ENCODE measurements around the gene NGLY1.

Gene NGLY1

DNA sequence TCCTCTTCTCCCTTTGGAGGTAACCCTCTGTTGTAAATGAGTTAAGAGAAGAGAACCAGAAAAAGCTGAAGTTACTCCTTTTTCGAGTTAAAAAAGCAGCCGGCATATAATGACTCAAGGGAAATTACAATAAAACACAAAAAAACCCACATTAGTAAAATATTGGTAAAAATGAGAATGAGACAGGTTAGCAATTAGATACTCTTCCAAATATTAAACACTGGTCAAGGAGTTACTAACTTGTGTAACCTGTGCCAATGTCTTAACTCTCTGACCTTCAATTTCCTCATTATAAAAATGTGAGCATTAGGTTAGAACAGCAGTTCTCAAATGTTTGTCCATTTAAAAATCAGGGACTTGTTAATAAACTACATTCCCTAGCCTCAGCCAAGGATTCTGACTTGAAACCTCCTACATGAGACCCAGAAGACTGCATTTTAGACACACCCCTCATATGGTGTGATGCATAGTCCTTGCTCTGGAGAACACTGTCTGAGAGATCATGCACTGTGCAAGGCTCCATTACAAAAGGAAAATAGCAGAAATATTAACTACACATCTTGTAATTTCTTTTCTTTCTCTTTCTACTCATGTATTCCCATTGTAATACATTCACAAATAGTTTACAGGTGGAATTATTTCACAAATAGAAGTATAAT, 75.8 kb downstream of the NGLY1 start:
- no peak for FAIRE-seq

- no peak for FAIRE-seq
These were observed 77.0 kb downstream of the NGLY1 start for GRCh38 chr3:25706213-25706612.

DNA sequence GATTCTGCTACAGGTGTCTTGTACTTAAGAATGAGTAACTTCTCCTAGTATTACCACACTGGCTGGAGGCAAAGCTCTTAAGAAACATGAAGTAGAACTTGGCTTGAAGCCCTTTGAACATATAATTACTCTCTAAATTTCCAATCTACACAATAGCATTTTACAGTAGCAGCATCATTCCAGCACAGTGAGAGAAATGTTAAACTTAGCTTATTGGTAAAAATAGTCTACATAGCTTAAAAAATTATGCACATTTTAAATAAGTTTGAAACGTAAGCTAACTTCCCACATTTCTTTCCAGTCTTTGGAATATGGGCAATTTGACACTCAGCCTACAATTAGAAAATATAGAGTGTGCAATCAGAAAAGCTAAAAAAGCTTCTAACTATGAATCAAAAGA, 85.7 kb downstream of the NGLY1 start:
- FAIRE-seq: no peak

DNA sequence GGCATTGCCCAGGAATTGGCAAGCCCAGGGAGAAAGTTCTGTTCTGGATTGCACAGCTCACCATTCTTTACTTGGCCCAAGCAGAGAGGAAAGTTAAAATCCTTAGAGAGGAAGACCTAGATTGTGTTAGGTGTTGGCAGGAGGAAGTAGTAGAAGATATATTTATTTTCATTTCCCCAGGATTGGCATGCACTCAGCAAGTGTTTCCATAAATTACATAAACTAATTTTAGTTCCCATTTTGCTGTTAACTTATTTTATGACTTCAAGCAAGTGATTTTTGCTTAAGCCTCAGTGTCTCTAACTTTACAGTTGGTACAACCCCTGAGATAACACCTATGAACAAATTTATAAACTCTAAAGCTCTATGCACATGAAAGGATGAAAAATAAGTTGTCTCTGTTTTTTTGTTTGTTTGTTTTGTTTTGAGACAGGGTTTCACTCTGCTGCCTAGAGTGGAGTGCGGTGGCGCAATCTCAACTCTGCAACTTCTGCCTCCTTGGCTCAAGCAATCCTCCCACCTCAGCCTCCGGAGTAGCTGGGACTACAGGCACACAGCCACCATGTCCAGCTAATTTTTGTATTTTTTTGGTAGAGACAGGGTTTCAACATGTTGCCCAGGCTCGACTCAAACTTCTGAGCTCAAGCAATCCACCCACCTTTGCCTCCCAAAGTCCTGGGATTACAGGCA, 87.4 kb downstream of the NGLY1 start:
- FAIRE-seq: no peak

- no peak for FAIRE-seq
These were observed 90.0 kb downstream of the NGLY1 start for GRCh38 chr3:25693238-25693637.

GRCh38 chr3:25692341-25692740, 90.9 kb downstream of the NGLY1 start:
- no peak for FAIRE-seq

DNA sequence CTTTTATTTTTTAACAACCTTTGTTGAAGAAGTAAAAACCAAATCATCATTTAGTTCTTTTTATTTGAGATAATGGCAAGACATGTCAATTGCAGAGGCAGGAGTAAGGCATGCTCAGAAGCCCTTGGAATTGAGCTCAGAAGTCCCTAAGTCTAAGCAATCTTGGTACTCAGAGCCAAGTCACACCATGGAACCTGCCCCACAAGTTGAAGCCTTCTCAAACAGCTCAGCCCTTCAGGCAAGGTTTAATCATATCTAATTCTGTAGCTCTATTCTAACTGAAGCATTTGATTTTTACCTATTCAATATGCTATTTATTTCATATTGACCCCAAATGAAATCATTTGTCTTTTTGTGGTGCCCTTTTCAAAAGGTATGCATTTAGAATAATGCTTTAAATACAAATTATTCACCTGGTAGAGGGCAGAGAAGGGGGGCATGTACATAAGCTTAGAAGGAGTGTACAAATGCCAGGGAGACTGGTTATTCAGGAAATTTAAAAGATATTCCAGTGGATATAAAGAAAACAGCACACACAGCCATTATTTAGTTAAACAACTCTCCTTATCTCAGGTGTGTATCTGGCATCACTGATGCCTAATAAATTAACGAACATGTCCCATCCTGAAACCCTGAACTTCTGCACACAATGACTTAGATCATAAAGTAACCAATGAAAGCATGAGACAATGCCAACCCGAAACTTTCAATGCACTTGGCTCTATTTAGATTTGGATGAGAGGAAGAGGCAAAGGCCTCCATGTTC, 92.3 kb downstream of the NGLY1 start:
- no peak for FAIRE-seq

- FAIRE-seq: no peak
These were observed 94.0 kb downstream of the NGLY1 start for GRCh38 chr3:25689226-25689625.

GRCh38 chr3:25687742-25688141, 95.5 kb downstream of the NGLY1 start:
- no peak for FAIRE-seq

DNA sequence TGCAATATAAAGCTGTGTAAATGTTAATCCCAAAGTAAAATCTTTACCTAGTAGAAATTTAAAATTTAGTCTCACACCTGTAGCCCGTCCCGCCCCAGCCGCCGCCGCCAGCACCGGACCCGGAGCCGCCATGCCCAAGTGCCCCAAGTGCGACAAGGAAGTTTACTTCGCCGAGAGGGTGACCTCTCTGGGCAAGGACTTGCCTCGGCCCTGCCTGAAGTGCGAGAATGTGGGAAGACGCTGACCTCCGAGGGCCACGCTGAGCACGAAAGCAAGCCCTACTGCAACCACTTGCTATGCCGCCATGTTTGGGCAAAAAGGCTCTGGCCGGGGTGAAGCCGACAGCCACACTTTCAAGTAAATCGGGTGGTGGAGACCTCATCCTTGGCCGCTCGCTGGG, 96.5 kb downstream of the NGLY1 start:
- FAIRE-seq: no peak

- FAIRE-seq: no peak
These were observed 99.4 kb downstream of the NGLY1 start for GRCh38 chr3:25683882-25684281.

DNA sequence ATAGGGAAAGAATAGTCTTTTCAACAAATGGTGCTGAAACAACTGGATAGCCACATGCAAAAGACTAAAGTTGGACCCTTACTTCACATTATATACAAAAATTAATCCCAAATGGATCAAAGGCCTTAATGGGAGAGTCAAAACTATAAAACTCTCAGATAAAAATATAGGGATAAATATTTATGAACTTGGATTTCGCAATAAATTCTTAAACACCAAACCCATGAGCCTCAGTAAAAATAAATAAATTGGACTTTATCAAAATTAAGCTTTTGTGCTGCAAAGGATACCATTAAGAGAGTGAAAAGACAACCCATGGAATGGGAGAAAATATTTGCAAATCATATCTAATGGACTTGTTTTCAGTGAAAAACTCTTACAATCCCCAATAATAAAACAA, 99.8 kb downstream of the NGLY1 start:
- no peak for FAIRE-seq

DNA sequence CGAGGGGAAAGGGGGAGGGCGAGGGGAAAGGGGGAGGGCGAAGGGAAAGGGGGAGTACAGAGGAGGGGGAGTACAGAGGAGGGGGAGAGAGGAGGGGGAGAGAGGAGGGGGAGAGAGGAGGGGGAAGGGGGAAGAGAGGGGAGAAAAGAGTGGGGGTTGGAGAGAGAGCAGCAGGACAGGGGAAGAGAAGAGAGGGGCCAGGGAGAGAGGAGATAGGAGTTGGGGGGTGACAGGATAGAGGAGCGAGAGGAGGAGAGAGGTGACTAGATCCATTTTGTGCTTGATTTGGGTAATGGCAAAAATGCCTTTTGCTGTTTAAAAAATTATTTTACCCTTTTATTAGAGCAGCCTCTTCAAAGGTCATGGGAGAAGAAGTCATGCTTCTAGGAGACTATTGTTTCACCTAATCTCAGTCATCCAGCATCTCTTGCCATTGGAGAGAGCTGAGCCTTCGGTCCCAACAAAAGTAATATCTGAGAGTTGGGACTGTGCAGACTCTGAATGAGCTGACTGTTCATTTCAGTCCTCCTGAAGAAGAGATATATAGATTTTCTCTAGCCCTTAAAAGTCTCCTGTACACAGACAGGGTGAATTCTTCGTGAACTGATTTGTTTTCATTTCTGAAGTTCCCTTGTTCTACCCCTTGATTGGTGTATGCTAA, 103.5 kb downstream of the NGLY1 start:
- FAIRE-seq: no peak

DNA sequence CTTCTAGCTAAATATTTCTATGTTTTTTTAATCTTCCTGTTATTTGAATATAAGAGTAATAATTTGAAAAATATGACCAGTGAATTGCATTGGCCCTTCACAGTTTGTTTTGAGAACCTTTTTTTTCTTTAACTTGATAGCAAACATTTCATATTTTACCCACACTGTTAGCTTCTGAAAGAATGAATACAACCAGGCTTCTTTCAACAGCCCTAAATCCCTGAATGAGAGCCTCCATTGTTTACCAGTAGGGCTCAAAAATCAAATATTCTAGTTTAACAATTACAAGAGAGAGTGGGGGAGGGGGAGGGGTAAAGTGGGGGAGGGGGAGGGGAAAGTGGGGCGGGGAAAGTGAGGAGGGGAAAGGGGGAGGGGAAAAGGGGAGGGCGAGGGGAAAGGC, 104.1 kb downstream of the NGLY1 start:
- FAIRE-seq: no peak

- no peak for FAIRE-seq
These were observed 104.7 kb downstream of the NGLY1 start for GRCh38 chr3:25678581-25678980.

DNA sequence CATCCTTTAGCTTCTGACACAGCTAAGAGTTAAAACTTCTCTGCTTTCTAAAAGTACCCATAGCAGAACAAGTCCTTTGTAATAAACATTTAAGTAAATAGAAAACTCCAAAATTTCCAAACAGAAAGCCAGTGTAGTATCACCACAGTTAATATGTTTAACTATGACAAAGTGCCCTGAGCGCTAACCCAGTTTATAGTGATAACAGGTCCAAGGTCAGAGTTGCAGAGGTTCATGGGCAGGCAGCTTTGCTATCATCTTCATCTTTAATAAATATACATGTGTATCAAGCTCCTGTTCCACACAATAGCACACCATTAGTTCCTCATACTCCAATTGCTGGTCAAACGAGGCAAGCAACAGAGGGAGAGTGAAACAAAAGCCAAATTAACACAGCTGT, 106.1 kb downstream of the NGLY1 start:
- FAIRE-seq: no peak

- FAIRE-seq: no peak
These were observed 108.6 kb downstream of the NGLY1 start for GRCh38 chr3:25674670-25675069.

DNA sequence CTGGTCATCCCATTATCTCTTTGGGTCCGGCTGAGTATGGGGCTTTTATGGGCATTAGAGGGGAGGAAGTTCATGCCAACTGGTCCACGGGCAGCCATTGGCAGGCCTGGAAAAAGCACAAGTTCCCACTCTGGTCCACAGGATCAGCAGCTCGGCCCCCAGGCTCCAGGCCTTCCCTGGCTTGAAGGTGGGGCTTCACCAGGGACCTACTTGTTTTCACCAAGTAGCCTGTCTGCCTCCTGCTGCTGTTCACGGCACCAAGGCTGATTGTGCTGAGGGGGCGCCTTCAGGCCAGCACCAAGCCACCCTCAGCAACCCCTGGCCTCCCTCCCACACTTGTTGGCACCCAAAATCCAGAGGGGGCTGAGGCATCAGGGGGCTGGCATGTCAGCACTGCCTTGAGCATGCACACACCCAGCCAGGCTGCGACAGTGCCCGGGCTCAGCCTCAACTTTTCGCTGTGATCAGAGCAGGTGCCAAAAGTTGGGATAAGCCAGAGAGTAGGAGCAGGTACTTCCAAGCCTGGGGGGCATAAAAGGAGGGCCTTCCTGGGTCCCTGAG, 109.4 kb downstream of the NGLY1 start:
- no peak for FAIRE-seq
